ENCODE data around the gene TTC38. TPM values are rescaled to one million over a fixed set of nuclear protein-coding genes. Genes with fewer than 3 reads are reported as not detected.

The TTC38 gene
- total RNA-seq, 1 donor from 2014 or later: 47.3 TPM

- H3K27ac Mint-ChIP-seq: no peak overlapping the region
- no peaks in the 10 kb centered on the region for H3K9me3 Mint-ChIP-seq (ENCODE audit: low read depth)
- no peak for TF ChIP-seq CTCF (IDR thresholded peaks at IDR 0.05; ENCODE audit: unreplicated experiment)
- peaks cover 24% of the 10 kb centered on the region for H3K36me3 Mint-ChIP-seq (ENCODE audit: insufficient read depth)
- no peaks in the 10 kb centered on the region for H3K4me1 Mint-ChIP-seq (ENCODE audit: low read depth)
- H3K4me3 Mint-ChIP-seq (ENCODE audit: low read depth): no peak overlapping the region
- no peak for DNase-seq (ENCODE audit: low spot score, unreplicated experiment)
- no peaks in the 10 kb centered on the region for H3K27me3 Mint-ChIP-seq
These were observed 18.2 kb downstream of the TTC38 start for GRCh38 chr22:46286006-46286405.

GRCh38 chr22:46286941-46287872, 19.4 kb downstream of the TTC38 start:
- Mint-ChIP-seq H3K4me3 (ENCODE audit: low read depth) (no peak overlapping the region), H3K27ac (no peak overlapping the region), H3K9me3 (ENCODE audit: low read depth) (no peaks in the 10 kb centered on the region), H3K4me1 (ENCODE audit: low read depth) (no peaks in the 10 kb centered on the region), H3K27me3 (no peaks in the 10 kb centered on the region), H3K36me3 (ENCODE audit: insufficient read depth) (peaks cover 25% of the 10 kb centered on the region)
- no peak for TF ChIP-seq CTCF (IDR thresholded peaks at IDR 0.05; ENCODE audit: unreplicated experiment)
- DNase-seq (ENCODE audit: low spot score, unreplicated experiment): no peak

GRCh38 chr22:46287873-46288751, 20.3 kb downstream of the TTC38 start:
- TF ChIP-seq CTCF (IDR thresholded peaks at IDR 0.05; ENCODE audit: unreplicated experiment): no peak
- Mint-ChIP-seq H3K9me3 (ENCODE audit: low read depth) (no peaks in the 10 kb centered on the region), H3K4me3 (ENCODE audit: low read depth) (no peak overlapping the region), H3K27me3 (no peaks in the 10 kb centered on the region), H3K4me1 (ENCODE audit: low read depth) (no peaks in the 10 kb centered on the region), H3K36me3 (ENCODE audit: insufficient read depth) (peaks cover 28% of the 10 kb centered on the region), H3K27ac (no peak overlapping the region)
- DNase-seq (ENCODE audit: low spot score, unreplicated experiment): no peak

- Mint-ChIP-seq H3K27me3 (no peaks in the 10 kb centered on the region), H3K4me3 (ENCODE audit: low read depth) (no peak overlapping the region), H3K27ac (no peak overlapping the region), H3K9me3 (ENCODE audit: low read depth) (no peaks in the 10 kb centered on the region), H3K36me3 (ENCODE audit: insufficient read depth) (peaks cover 30% of the 10 kb centered on the region), H3K4me1 (ENCODE audit: low read depth) (no peaks in the 10 kb centered on the region)
- no peak for TF ChIP-seq CTCF (IDR thresholded peaks at IDR 0.05; ENCODE audit: unreplicated experiment)
- no peak for DNase-seq (ENCODE audit: low spot score, unreplicated experiment)
These were observed 21.0 kb downstream of the TTC38 start for GRCh38 chr22:46288846-46289243.

- no peak for TF ChIP-seq CTCF (IDR thresholded peaks at IDR 0.05; ENCODE audit: unreplicated experiment)
- Mint-ChIP-seq H3K27ac (no peak overlapping the region), H3K36me3 (ENCODE audit: insufficient read depth) (peaks cover 25% of the 10 kb centered on the region), H3K27me3 (no peaks in the 10 kb centered on the region), H3K4me3 (ENCODE audit: low read depth) (no peak overlapping the region), H3K9me3 (ENCODE audit: low read depth) (no peaks in the 10 kb centered on the region), H3K4me1 (ENCODE audit: low read depth) (no peaks in the 10 kb centered on the region)
- no peak for DNase-seq (ENCODE audit: low spot score, unreplicated experiment)
These were observed 21.6 kb downstream of the TTC38 start for GRCh38 chr22:46289244-46289891.

Data from progenitor cell of endocrine pancreas (in vitro differentiated cells).